PC-3 (cell line): Measurements from ENCODE around the gene CNTD1. TPM values are rescaled to one million over a fixed set of nuclear protein-coding genes. Genes with fewer than 3 reads are reported as not detected.

Source experiments
- ATAC-seq: fragments of 200-7000 bp; cut with Tn5 transposase; 2 replicates; pipeline ENCODE4 v1.9.1; 2020; ENCODE audit warnings: mild to moderate bottlenecking, moderate library complexity
- BruUV-seq: library from RNA; stranded (reverse); fragments of 400-500 nt; replicated peaks from 2 replicates; lab custom pipeline; 2021; lab: Mats Ljungman, UMichigan
- CTCF ChIA-PET: fragments of 300-600 bp; sonication (Branson Sonifier 250); formaldehyde crosslinking; loops from one replicate; lab custom pipeline; 2022; ENCODE audit warnings: antibody characterized with exemption; lab: Charles Lee
- POLR2A ChIA-PET: fragments of 300-600 bp; sonication (Branson Sonifier 250); formaldehyde crosslinking; loops from one replicate; lab custom pipeline; 2022; ENCODE audit warnings: antibody characterized with exemption; ENCODE audit not compliant: unreplicated experiment; lab: Charles Lee
- DNase-seq: peaks from one replicate; pipeline ENCODE4 v3.0.0-alpha.2; 2015
- H2AFZ ChIP-seq: fragments of 300-600 bp; sonication (generic); 2 replicates; pipeline ENCODE4 v1.6.0; 2016; ENCODE audit warnings: antibody characterized with exemption, low read length
- H3F3A ChIP-seq: fragments of 300-600 bp; sonication (generic); one replicate; pipeline ENCODE4 v1.6.0; 2017; ENCODE audit warnings: antibody characterized with exemption, low read length, control low read depth, mild to moderate bottlenecking; ENCODE audit not compliant: unreplicated experiment
- H3K27ac ChIP-seq: fragments of 300-600 bp; sonication (generic); 2 replicates; pipeline ENCODE4 v1.5.1; 2016; ENCODE audit warnings: mild to moderate bottlenecking, low read length
- H3K27me3 ChIP-seq: fragments of 300-600 bp; sonication (generic); 2 replicates; pipeline ENCODE4 v1.6.1; 2016; ENCODE audit warnings: low read length, mixed read lengths
- H3K36me3 ChIP-seq: fragments of 300-600 bp; sonication (generic); 2 replicates; pipeline ENCODE4 v1.6.1; 2016; ENCODE audit warnings: low read depth, mixed run types, low read length, mixed read lengths
- H3K4me1 ChIP-seq: fragments of 300-600 bp; sonication (generic); 2 replicates; pipeline ENCODE4 v1.5.1; 2016; ENCODE audit warnings: low read length; ENCODE audit not compliant: insufficient read depth
- H3K4me2 ChIP-seq: fragments of 300-600 bp; sonication (generic); 2 replicates; pipeline ENCODE4 v1.6.0; 2016; ENCODE audit warnings: low read length
- H3K4me3 ChIP-seq: fragments of 300-600 bp; sonication (generic); 2 replicates; pipeline ENCODE4 v1.5.1; 2016; ENCODE audit warnings: mild to moderate bottlenecking, low read length, mixed read lengths
- H3K79me2 ChIP-seq: fragments of 300-600 bp; sonication (generic); 2 replicates; pipeline ENCODE4 v1.6.1; 2017; ENCODE audit warnings: low read length, mixed read lengths
- H3K9ac ChIP-seq: fragments of 300-600 bp; sonication (generic); 2 replicates; pipeline ENCODE4 v1.6.0; 2016; ENCODE audit warnings: mild to moderate bottlenecking, low read length
- H3K9me2 ChIP-seq: fragments of 300-600 bp; sonication (generic); replicated peaks from 2 replicates; pipeline ENCODE4 v1.6.1; 2016; ENCODE audit warnings: mixed run types, low read length, mixed read lengths
- H3K9me3 ChIP-seq: fragments of 300-600 bp; sonication (generic); 2 replicates; pipeline ENCODE4 v1.6.1; 2016; ENCODE audit warnings: low read length, mixed read lengths
- H4K20me1 ChIP-seq: fragments of 300-600 bp; sonication (generic); 2 replicates; pipeline ENCODE4 v1.6.1; 2016; ENCODE audit warnings: low read length, mixed read lengths
- EZH2 ChIP-seq: fragments of 300-600 bp; sonication (generic); IDR thresholded peaks from one replicate; pipeline ENCODE4 v1.6.1; 2017; ENCODE audit warnings: antibody characterized with exemption, mild to moderate bottlenecking, low read length; ENCODE audit not compliant: unreplicated experiment
- EZH2phosphoT487 ChIP-seq: fragments of 300-600 bp; sonication (generic); IDR thresholded peaks from 2 replicates; pipeline ENCODE4 v1.6.1; 2018; ENCODE audit warnings: mild to moderate bottlenecking, antibody characterized with exemption, low read length, borderline replicate concordance
- intact Hi-C: fragments of 100-400 bp; cut with micrococcal nuclease; formaldehyde crosslinking; loops from 2 replicates; pipeline ENCODE4 v1.9.0; 2023
- total RNA-seq: library from RNA; depleted of rRNA; stranded (reverse); fragments of >200 nt; gene quantifications from 2 replicates; pipeline ENCODE4 v1.2.3, GENCODE V29; 2014
- TF ChIP-seq, protein P1 (sequence below): fragments of 300-600 bp; sonication (generic); conservative IDR thresholded peaks from 2 replicates; pipeline ENCODE4 v1.5.1; 2017; ENCODE audit warnings: antibody characterized with exemption, low read depth, mild to moderate bottlenecking, low read length

CNTD1 gene
- total RNA-seq, 1 experiment from 2014 or later = not detected

DNA sequence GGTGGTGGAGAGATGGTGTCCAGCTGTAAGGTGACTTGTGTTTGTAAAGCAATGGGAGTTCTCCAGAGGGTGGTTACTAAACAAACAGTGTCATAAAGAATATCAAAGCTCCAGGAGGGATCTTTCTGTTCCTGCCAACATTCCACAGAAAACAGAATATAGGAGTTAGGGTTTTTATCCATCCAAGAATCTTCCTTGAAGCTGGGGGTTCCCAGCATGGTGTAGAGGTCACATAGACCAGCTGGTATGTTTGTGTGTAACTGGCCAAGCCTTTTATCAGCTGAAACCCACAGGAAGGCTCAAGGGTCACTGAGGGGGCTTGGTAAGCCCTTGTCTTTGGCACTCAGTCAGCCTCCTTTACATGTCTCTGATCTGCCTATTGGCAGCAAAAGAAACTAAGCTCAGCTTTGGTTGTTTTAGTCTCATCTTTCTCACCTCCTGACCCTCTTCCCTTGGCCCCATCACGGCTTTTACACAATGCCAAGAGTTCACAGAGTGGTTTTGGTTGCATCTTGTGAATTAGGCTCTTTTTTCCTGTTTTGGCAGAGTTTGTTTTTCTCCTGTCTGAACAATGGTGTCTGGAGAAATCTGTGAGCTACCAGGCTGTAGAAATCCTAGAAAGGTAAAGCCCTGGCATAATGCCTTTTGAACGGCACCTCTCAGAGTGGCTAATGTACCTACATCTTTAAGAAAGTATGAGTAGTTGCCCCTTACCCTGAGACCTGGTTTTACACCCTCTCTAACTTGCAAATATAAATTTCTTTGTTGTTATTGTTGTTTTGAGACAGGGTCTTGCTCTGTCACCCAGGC, 4.6 kb downstream of the CNTD1 start:
- H3F3A ChIP-seq = no peaks in the 10 kb centered on the region
- TF ChIP-seq EZH2phosphoT487 (no peak), EZH2 (no peak)
- TF ChIP-seq, protein P1, sequence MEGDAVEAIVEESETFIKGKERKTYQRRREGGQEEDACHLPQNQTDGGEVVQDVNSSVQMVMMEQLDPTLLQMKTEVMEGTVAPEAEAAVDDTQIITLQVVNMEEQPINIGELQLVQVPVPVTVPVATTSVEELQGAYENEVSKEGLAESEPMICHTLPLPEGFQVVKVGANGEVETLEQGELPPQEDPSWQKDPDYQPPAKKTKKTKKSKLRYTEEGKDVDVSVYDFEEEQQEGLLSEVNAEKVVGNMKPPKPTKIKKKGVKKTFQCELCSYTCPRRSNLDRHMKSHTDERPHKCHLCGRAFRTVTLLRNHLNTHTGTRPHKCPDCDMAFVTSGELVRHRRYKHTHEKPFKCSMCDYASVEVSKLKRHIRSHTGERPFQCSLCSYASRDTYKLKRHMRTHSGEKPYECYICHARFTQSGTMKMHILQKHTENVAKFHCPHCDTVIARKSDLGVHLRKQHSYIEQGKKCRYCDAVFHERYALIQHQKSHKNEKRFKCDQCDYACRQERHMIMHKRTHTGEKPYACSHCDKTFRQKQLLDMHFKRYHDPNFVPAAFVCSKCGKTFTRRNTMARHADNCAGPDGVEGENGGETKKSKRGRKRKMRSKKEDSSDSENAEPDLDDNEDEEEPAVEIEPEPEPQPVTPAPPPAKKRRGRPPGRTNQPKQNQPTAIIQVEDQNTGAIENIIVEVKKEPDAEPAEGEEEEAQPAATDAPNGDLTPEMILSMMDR = no peak
- CTCF ChIA-PET = interaction anchor here (0.8 kb wide), 1 partner anchor 20 kb away, joined by 3 read pairs; the partner anchor contains the start of gene BECN1
- POLR2A ChIA-PET = no interaction called here
- 0 out of 2 replicates have a peak overlapping the region, but pooled peaks have one; percentile 11 for H3K27ac ChIP-seq
- H3K9me3 ChIP-seq = no peaks in the 10 kb centered on the region
- H3K79me2 ChIP-seq = peaks cover under 1% of the 10 kb centered on the region; the same call in 1 of the 2 replicates
- no peaks in the 10 kb centered on the region for H3K9me2 ChIP-seq
- peaks cover 14% of the 10 kb centered on the region for H3K4me1 ChIP-seq
- peak; percentile 42 for DNase-seq
- H3K4me2 ChIP-seq = peak overlapping the region; percentile 40; the same call in 1 of the 2 replicates
- H3K27me3 ChIP-seq = no peaks in the 10 kb centered on the region
- no peaks in the 10 kb centered on the region for H3K36me3 ChIP-seq
- BruUV-seq = no TSS peak
- peak; percentile 52 for ATAC-seq
- H4K20me1 ChIP-seq = no peaks in the 10 kb centered on the region
- H3K4me3 ChIP-seq = no peak overlapping the region
- intact Hi-C loops = loop anchor here (2.0 kb wide), 2 partner anchors 18 to 28 kb away; no protein-coding TSS in a partner anchor
- H2AFZ ChIP-seq = no peak overlapping the region
- H3K9ac ChIP-seq = no peak overlapping the region

DNA sequence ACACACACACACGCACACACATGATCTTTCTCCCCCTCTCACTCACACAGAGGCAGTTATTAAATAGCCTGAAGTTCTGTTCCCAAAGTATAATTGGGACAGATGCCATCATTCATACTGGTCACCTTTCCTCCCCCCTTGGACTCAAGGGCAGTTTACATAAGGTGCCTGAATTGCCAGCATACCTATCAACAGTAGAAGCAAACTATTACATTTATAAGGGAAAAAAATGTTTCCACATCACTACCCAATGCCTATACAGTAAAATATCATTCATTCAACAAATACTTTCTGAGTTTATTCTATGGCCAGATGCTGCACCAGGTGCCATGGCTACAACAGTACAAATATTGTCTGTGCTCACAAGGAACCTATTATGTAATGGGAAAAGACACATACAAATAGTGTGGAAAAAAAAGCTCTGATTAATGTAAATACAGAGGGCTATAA, 6.3 kb downstream of the CNTD1 start:
- no peak overlapping the region for H3K4me3 ChIP-seq
- H3F3A ChIP-seq = no peaks in the 10 kb centered on the region
- no peaks in the 10 kb centered on the region for H3K9me2 ChIP-seq
- H3K4me1 ChIP-seq = peaks cover 14% of the 10 kb centered on the region
- H3K9me3 ChIP-seq = no peaks in the 10 kb centered on the region
- intact Hi-C loops = no loop called here
- no TSS peak for BruUV-seq
- ChIA-PET POLR2A (interaction anchor here (0.6 to 1.0 kb wide), 5 partner anchors 19 to 829 kb away, joined by 3 to 10 read pairs (median 5); partner anchors contain the start of gene BECN1), CTCF (no interaction called here)
- H3K9ac ChIP-seq = no peak overlapping the region
- TF ChIP-seq EZH2 (no peak), EZH2phosphoT487 (no peak)
- TF ChIP-seq, protein P1 = no peak
- H4K20me1 ChIP-seq = no peaks in the 10 kb centered on the region
- DNase-seq (peak; percentile 30), ATAC-seq (peak; percentile 68)
- H3K4me2 ChIP-seq = no peak overlapping the region
- H2AFZ ChIP-seq = no peak overlapping the region
- H3K79me2 ChIP-seq = no peaks in the 10 kb centered on the region
- no peaks in the 10 kb centered on the region for H3K36me3 ChIP-seq
- peak overlapping the region; percentile 29; the same call in 1 of the 2 replicates for H3K27ac ChIP-seq
- no peaks in the 10 kb centered on the region for H3K27me3 ChIP-seq
